Stimulated activated memory B cell treated with anti-CD40 and anti-IgM and Interleukin-4, amounts not matched to agents 10 μg/mL and 1 μg/mL and 100 μg/mL, for 72 hours (primary cell): Measurements from ENCODE around the gene PSME2.

ENCODE experiments used
- ATAC-seq: fragments of 150-1000 bp; cut with Tn5 transposase; 2 replicates; pipeline ENCODE4 v1.10.0; 2021
- H3K27ac Mint-ChIP-seq: one replicate; pipeline ENCODE4 v1.8.0; 2022; ENCODE audit warnings: mild to moderate bottlenecking, mixed read lengths
- H3K27me3 Mint-ChIP-seq: one replicate; pipeline ENCODE4 v1.8.0; 2022; ENCODE audit warnings: mixed read lengths
- H3K36me3 Mint-ChIP-seq: one replicate; pipeline ENCODE4 v1.8.0; 2022; ENCODE audit warnings: mixed read lengths
- H3K4me1 Mint-ChIP-seq: one replicate; pipeline ENCODE4 v1.8.0; 2022; ENCODE audit warnings: mixed read lengths
- H3K4me3 Mint-ChIP-seq: one replicate; pipeline ENCODE4 v1.8.0; 2022; ENCODE audit warnings: mild to moderate bottlenecking, moderate library complexity, mixed read lengths
- H3K9me3 Mint-ChIP-seq: one replicate; pipeline ENCODE4 v1.8.0; 2022; ENCODE audit warnings: mixed read lengths

Gene PSME2

DNA sequence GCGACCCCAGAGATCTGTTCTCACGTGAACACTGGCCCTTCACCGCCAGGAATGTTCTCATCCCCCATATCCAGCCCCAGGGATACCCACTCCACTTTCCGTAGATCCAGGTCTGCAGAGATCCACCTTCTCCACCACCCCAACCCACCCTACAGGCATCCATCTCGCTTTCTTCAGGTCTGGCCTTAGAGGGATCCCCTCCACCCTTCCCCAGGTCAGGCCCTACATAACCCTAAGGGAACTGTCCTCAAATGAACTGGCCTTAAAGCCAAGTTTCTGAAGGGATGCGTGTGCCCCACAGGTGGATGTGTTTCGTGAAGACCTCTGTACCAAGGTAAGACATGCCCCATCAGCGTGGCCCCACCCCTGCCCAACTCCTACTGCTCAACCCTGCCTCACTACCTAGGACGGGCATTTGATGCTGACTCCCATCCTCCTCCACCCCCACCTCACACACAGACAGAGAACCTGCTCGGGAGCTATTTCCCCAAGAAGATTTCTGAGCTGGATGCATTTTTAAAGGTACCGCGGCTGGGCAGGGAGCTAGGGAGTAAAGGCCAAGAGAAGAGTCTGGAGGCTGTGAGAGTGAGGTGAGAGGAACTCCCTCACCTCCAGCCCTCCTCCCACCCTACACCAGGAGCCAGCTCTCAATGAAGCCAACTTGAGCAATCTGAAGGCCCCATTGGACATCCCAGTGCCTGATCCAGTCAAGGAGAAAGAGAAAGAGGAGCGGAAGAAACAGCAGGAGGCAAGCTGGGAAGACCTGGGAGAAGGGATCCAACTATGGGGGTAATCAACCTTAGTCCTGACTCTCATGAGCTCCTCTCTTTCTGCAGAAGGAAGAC, 9.5 kb downstream of the PSME2 start:
- peak overlapping the region; percentile 82 for H3K27ac Mint-ChIP-seq
- peak overlapping the region; percentile 86 for H3K4me3 Mint-ChIP-seq
- H3K4me1 Mint-ChIP-seq: peaks cover 59% of the 10 kb centered on the region
- no peaks in the 10 kb centered on the region for H3K27me3 Mint-ChIP-seq
- H3K9me3 Mint-ChIP-seq: no peaks in the 10 kb centered on the region
- no peak for ATAC-seq
- peaks cover 25% of the 10 kb centered on the region for H3K36me3 Mint-ChIP-seq

DNA sequence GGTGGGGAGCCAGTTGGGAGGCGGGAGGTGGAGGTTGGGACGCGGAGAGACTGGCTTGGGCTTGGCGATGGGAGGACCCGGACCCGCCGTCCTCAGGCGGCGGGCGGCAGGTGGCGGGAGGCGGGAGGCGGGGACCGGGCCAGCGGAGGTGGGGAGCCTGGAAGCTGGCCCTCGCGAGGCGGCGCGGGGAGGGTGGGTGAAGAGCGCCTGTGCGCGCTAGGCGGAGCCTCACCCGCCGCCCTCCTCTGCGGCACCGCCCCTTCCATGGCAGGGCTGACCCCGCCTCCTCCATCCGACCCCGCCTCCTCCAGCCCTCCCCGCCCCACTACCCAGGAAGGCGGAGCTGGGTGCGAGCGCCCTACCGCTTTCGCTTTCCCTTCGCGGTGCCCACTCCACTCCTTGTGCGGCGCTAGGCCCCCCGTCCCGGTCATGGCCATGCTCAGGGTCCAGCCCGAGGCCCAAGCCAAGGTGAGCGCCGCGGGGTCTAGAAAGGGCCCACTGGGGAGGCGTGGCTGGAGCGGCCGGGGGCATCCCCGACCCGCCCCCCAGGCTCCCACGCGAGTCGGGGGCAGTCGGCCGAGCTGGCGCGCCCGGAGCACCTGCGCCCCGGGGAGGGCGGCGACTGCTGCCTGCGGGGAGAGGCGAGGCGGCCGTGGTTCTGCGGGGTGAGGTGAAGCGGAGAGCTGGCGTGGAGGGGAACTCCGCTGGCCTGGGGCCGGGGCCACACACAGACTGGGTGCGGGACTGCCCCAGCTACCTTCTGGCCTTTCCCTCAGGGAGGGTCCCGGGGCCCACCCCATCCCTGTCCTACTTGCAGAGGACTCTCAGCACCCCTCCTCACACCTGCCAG, 10.4 kb downstream of the PSME2 start, which contains the start of gene PSME1:
PSME1 (plus strand) TSS at position 361 of the 850 bp plus-strand sequence; CDS start at position 430, 69 bp downstream.
- Mint-ChIP-seq H3K9me3 (no peaks in the 10 kb centered on the region), H3K4me1 (peaks cover 62% of the 10 kb centered on the region), H3K36me3 (peaks cover 25% of the 10 kb centered on the region), H3K4me3 (peak within 1 kb of the TSS; percentile 86), H3K27me3 (no peaks in the 10 kb centered on the region), H3K27ac (peak within 1 kb of the TSS; percentile 82)
- peak; percentile 97 for ATAC-seq

DNA sequence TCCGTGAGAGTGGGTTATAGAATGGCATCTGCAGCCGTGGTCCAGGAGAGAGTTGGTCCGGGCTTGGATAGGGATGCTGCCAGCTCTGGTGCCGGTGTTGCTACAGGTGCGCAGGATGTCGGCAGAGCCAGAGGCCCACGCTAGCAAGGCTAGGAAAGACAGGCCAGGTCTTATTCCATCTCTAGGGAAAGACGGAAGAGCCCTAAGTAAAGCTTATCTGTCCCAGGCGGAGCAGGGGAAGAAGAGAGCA, 10.9 kb downstream of the PSME2 start:
- no peaks in the 10 kb centered on the region for H3K27me3 Mint-ChIP-seq
- H3K4me1 Mint-ChIP-seq: peaks cover 57% of the 10 kb centered on the region
- H3K36me3 Mint-ChIP-seq: peaks cover 25% of the 10 kb centered on the region
- H3K27ac Mint-ChIP-seq: peak overlapping the region; percentile 82
- no peaks in the 10 kb centered on the region for H3K9me3 Mint-ChIP-seq
- H3K4me3 Mint-ChIP-seq: peak overlapping the region; percentile 86
- ATAC-seq: peak; percentile 11

DNA sequence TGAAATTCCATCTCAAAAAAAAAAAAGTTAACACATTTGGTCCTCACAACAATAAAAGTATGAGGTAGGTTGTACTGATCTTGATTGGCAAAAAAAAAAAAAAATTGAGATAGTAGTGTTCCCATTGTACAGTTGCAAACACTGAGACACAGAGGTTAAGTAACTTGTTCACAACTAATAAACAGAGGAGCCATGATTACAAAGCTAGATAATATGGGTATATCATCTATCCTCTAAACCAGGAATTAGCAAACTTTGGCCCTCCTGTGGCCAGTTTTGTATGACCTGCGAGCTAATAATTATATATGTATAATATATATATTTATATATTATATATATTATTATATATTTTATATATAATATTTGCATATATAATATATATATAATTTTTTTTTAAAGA, 12.7 kb downstream of the PSME2 start:
- H3K4me1 Mint-ChIP-seq: peaks cover 43% of the 10 kb centered on the region
- H3K27ac Mint-ChIP-seq: no peak overlapping the region

DNA sequence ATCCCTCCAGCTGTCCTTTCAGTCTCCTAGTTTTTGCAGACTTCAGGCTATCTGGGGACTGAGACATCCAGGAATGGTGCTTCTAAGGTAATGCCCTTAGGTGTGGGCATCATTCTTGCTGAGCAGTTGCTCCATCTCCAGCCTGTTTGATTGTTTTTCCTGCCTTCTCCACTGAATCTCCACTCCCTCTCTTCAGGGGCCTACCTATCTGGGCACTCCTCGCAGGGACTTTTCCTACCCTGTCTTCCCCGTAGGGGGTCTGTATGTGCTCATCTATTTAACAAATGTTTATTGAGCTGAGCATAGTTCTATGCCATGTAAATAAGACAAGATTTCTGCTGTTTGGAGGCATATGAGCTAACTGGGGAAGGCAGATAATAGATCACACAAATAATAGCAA, 13.4 kb downstream of the PSME2 start:
- no peak for ATAC-seq
- peaks cover 39% of the 10 kb centered on the region for H3K4me1 Mint-ChIP-seq
- peaks cover 9% of the 10 kb centered on the region for H3K36me3 Mint-ChIP-seq
- H3K9me3 Mint-ChIP-seq: no peaks in the 10 kb centered on the region
- H3K4me3 Mint-ChIP-seq: no peak overlapping the region
- H3K27ac Mint-ChIP-seq: peak overlapping the region; percentile 63
- H3K27me3 Mint-ChIP-seq: no peaks in the 10 kb centered on the region

More for the DNA sequence above, 12.7 kb downstream of the PSME2 start:
- H3K9me3 Mint-ChIP-seq: no peaks in the 10 kb centered on the region
- no peak for ATAC-seq
- no peak overlapping the region for H3K4me3 Mint-ChIP-seq
- peaks cover 16% of the 10 kb centered on the region for H3K36me3 Mint-ChIP-seq
- no peaks in the 10 kb centered on the region for H3K27me3 Mint-ChIP-seq

DNA sequence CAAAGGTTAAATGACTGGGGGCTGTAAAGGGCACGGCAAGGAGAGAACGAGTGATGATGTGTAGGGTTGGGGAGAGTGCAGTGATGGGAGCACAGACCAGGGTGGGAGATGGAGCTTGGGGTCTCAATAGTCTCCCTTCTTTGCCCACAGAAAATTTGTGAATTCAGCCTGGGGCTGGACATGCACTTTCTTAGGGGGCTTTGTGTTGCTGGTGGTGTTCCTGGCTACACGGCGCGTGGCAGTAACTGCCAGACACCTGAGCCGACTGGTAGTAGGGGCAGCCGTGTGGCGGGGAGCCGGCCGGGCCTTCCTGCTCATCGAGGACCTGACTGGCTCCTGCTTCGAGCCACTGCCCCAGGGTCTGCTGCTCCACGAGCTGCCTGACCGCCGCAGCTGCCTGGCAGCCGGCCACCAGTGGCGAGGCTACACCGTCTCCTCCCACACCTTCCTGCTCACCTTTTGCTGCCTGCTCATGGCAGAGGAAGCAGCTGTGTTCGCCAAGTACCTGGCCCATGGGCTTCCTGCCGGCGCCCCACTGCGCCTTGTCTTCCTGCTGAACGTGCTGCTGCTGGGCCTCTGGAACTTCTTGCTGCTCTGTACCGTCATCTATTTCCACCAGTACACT, 14.2 kb downstream of the PSME2 start:
- H3K4me1 Mint-ChIP-seq: peaks cover 38% of the 10 kb centered on the region
- ATAC-seq: no peak
- H3K27ac Mint-ChIP-seq: peak overlapping the region; percentile 63
- no peak overlapping the region for H3K4me3 Mint-ChIP-seq
- no peaks in the 10 kb centered on the region for H3K9me3 Mint-ChIP-seq
- no peaks in the 10 kb centered on the region for H3K27me3 Mint-ChIP-seq
- peaks cover 5% of the 10 kb centered on the region for H3K36me3 Mint-ChIP-seq

DNA sequence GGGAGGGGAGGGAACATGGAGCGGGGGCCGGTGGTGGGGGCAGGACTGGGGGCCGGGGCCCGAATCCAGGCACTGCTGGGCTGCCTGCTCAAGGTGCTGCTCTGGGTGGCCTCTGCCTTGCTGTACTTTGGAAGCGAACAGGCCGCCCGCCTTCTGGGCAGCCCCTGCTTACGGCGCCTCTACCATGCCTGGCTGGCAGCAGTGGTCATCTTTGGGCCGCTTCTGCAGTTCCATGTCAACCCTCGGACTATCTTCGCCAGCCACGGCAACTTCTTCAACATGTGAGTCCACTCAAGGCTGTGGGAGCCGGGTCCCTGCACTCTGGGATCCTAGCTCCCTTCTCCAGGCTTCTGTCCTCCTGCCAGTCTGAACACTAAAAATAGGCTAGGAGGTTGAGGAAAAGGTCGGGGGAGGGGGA, 14.9 kb downstream of the PSME2 start:
- ATAC-seq: no peak
- Mint-ChIP-seq H3K4me3 (no peak overlapping the region), H3K4me1 (peaks cover 32% of the 10 kb centered on the region), H3K9me3 (no peaks in the 10 kb centered on the region), H3K27me3 (no peaks in the 10 kb centered on the region), H3K36me3 (no peaks in the 10 kb centered on the region), H3K27ac (peak overlapping the region; percentile 63)

DNA sequence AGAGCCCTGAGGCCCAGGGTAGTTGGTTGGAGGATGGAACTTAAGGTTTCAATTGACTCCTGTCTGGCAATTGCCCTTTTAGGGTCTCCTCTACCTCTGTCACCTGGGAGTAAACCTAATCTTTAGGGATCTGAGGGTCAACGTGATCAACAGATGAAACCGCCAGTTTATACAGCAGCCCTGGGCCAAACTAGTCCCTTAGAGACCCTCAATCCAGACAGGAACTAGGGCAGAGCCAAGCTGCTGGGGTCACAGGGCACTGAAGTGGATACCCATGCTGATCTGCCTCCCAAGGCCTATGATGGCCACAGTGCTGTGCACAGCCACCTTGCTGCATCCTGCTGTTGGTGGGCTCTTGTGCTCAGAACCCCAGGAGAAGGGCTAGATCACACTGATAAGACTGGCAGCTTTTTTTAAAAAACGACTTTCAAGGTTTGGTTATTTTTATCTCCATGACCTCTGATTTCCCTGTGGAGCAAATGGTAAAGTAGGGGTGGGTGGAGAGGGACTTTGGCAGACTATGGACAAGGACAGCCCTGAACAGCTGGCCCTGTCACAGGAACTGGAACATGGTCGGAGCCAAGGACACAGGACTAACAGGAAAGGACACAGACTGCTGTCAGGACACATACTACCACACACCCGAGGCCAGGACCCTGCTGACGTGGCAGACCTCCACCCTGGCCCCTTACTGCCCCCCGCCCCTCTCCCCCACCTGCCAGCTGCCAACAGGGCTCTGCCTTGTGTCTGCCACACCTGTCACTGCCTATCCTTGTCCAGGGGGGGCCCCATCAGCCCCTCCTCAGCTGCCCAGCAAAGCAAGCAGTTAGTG, 15.5 kb downstream of the PSME2 start:
- H3K36me3 Mint-ChIP-seq: no peaks in the 10 kb centered on the region
- no peak for ATAC-seq
- no peaks in the 10 kb centered on the region for H3K27me3 Mint-ChIP-seq
- H3K27ac Mint-ChIP-seq: peak overlapping the region; percentile 63
- peaks cover 30% of the 10 kb centered on the region for H3K4me1 Mint-ChIP-seq
- no peaks in the 10 kb centered on the region for H3K9me3 Mint-ChIP-seq
- H3K4me3 Mint-ChIP-seq: no peak overlapping the region

DNA sequence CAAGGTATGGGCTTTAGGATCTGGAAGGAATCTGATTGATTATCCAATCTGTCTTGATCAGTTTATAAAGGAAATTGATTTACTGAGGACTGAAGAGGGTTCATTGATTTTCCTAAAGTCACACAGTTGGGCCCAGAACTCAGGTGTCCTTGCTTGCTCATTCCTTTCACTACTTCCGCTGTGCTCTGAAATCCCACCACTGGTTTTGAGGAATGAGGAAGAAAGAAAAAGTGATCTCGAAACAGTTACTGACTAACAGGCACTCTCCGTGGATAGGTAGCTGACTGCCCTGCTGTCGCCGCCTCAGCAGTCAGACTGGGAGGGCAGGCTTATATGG, 16.1 kb downstream of the PSME2 start, which contains the start of gene FITM1:
FITM1 (plus strand) TSS at position 280 of the 337 bp plus-strand sequence. CDS start 905 bp downstream, outside the sequence.
- no peaks in the 10 kb centered on the region for H3K9me3 Mint-ChIP-seq
- no peaks in the 10 kb centered on the region for H3K36me3 Mint-ChIP-seq
- H3K4me1 Mint-ChIP-seq: peaks cover 27% of the 10 kb centered on the region
- H3K27ac Mint-ChIP-seq: peak within 1 kb of the TSS; percentile 63
- H3K27me3 Mint-ChIP-seq: no peaks in the 10 kb centered on the region
- no peak within 1 kb of the TSS for H3K4me3 Mint-ChIP-seq
- no peak for ATAC-seq

DNA sequence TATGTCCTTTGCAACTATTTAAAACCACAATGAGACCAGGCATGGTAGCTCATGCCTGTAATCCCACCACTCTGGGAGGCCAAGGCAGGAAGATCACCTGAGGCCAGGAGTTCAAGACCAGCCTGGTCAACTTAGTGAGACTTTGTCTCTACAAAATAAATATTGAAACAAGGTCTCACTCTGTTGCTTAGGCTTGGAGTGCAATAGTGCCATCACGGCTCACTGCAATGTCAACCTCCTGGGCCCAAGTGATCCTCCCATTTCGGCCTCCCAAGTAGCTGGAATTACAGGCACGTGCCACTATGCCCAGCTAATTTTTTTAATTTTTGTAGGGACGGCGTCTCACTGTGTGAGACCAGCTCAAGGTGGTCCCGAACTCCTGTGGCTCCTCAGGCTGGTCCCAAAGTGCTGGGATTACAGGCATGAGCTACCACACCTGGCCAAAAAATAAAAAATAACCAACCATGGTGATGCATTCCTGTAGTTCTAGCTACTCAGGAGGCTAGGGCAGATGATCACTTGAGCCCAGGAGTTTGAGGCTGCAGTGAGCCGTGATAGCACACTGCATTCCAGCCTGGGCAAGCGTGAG, 16.9 kb downstream of the PSME2 start:
- no peak overlapping the region for H3K27ac Mint-ChIP-seq
- peaks cover 30% of the 10 kb centered on the region for H3K4me1 Mint-ChIP-seq
- H3K9me3 Mint-ChIP-seq: no peaks in the 10 kb centered on the region
- no peaks in the 10 kb centered on the region for H3K27me3 Mint-ChIP-seq
- no peaks in the 10 kb centered on the region for H3K36me3 Mint-ChIP-seq
- no peak overlapping the region for H3K4me3 Mint-ChIP-seq
- no peak for ATAC-seq

DNA sequence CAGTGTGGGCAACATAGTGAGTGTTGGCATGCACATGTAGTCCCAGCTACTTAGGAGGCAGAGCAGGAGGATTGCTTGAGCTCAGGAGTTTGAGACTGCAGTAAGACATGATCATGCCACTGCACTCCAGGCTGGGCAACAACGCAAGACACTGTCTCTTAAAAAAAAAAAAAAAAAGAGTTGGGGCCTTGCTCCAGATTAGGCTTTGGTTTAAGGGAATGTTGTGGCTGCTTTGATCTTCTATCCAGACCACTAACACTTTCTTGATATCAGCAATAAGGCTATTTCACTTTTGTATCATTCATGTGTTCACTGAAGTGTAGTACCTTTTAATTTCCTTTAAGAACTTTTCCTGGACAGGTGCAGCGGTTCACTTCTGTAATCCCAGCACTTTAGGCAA, 18.7 kb downstream of the PSME2 start:
- H3K36me3 Mint-ChIP-seq: peaks cover 11% of the 10 kb centered on the region

DNA sequence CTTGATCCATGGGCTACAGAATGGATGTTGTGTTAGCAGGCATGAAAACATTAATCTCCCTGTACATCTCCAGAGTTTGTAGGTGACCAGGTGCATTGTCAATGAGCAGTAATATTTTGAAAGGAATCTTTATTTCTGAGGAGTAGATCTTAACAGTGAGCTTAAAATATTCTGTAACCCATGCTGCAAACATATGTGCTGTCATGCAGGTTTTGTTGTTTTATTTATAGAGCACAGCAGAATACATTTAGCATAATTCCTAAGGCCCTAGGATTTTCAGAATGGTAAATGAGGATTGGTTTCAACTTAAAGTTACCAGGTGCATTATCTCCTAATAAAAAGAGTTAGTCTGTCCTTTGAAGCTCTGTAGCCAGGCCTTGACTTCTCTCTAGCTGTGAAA, 19.5 kb downstream of the PSME2 start:
- peaks cover 14% of the 10 kb centered on the region for H3K36me3 Mint-ChIP-seq
- H3K27me3 Mint-ChIP-seq: no peaks in the 10 kb centered on the region
- no peak overlapping the region for H3K27ac Mint-ChIP-seq
- no peak for ATAC-seq
- H3K4me1 Mint-ChIP-seq: peaks cover 41% of the 10 kb centered on the region
- H3K9me3 Mint-ChIP-seq: no peaks in the 10 kb centered on the region
- no peak overlapping the region for H3K4me3 Mint-ChIP-seq

More for the DNA sequence above, 18.7 kb downstream of the PSME2 start:
- peaks cover 44% of the 10 kb centered on the region for H3K4me1 Mint-ChIP-seq
- no peak overlapping the region for H3K4me3 Mint-ChIP-seq
- H3K27me3 Mint-ChIP-seq: no peaks in the 10 kb centered on the region
- no peaks in the 10 kb centered on the region for H3K9me3 Mint-ChIP-seq
- no peak overlapping the region for H3K27ac Mint-ChIP-seq
- ATAC-seq: no peak

DNA sequence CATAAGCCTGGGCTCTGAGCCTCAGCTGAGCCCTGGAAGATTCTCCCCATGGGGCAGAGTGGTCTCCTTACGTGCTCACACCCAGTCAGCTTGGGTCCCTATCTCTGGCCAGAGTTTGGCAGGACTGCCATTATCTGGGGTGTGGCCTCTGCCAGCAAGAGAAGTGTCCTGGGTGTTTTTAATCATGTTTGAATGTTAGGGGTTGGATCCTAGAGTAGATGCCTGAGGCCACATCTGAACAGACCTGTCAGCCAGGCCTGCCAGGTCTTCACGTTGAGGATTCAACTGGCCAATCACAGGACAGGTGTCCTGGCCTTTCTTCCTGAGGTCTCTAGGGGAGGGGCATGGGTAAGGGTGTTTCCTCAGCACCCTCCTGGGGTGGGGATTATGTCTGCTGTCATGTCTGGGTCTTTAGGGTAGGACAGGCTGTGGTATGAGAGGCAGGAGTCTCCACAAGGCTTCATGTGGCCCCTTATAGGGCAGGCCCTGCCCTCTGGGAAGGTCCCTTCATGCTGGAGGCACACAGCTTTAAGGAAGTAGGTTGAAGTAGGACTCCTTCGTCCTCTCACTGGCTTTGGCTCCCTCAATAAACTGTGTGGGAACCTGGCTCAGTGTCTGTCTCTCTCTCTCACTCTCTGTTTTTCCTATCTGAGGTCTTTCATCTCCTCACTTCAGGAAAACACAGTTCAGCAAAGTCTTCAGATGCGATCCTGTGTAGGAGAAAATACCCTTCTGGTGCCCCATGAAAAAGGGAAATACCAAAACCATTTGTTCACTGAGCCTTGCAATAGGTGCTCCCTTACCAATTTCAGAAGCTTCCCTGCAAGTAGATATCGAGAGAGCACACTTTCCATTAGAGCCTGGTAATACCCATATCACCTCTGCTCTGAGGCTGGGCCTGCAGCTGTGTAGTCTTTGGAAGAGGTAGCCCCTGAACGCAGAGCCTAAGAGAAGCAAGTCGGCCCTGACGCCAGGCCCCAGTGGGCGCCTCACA, 22.7 kb downstream of the PSME2 start:
- peak; percentile 95 for ATAC-seq
- H3K9me3 Mint-ChIP-seq: no peaks in the 10 kb centered on the region
- peak overlapping the region; percentile 92 for H3K27ac Mint-ChIP-seq
- H3K4me1 Mint-ChIP-seq: peaks cover 46% of the 10 kb centered on the region
- H3K36me3 Mint-ChIP-seq: peaks cover 38% of the 10 kb centered on the region
- H3K27me3 Mint-ChIP-seq: no peaks in the 10 kb centered on the region
- H3K4me3 Mint-ChIP-seq: peak overlapping the region; percentile 27
